GM19099 (cell line): Measurements from ENCODE around the gene EXOC3L4.

Experiments
- POLR2A ChIP-seq: IDR thresholded peaks from 3 replicates; pipeline ENCODE4 v1.6.1; 2011; ENCODE audit warnings: low read depth; ENCODE audit not compliant: insufficient read length; ENCODE audit errors: extremely low read depth

Gene EXOC3L4

DNA sequence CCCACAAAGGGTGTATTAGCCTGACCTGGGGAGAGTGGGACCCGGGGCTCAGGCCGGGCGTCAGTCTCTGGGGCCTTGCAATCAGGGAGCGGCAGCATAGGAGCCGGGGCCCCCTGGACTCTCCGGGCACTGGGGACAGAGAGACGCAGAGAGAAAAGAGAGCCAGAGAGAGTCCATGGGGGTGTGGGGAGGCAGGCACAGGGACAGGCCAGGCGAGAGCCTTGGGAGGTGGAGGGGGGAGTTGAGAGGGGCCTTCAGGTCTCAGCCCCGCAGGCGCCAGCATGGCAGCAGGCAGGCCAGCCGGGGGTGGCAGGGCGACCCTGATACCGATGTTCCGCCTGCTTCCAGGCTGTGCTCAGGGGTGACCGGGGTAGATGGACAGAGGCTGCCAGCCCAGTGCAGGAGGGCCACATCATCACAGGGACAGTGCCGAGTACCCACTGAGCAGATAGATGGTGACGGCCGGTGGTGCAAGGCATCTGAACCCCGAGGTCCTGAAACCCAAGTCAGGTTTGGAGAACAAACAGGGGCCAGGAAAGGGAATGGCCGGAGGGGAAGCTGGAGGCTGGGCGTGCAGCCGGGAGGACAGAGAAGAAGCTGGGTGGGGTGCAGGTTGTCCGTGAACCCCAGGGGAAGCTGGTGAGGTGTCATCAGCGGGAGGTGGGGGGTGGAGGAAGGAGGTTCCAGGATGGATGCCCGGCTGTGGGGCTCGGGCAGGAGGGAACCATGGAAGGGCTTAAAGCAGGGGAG is 2.9 kb downstream of the EXOC3L4 start:
- no peak for TF ChIP-seq POLR2A

DNA sequence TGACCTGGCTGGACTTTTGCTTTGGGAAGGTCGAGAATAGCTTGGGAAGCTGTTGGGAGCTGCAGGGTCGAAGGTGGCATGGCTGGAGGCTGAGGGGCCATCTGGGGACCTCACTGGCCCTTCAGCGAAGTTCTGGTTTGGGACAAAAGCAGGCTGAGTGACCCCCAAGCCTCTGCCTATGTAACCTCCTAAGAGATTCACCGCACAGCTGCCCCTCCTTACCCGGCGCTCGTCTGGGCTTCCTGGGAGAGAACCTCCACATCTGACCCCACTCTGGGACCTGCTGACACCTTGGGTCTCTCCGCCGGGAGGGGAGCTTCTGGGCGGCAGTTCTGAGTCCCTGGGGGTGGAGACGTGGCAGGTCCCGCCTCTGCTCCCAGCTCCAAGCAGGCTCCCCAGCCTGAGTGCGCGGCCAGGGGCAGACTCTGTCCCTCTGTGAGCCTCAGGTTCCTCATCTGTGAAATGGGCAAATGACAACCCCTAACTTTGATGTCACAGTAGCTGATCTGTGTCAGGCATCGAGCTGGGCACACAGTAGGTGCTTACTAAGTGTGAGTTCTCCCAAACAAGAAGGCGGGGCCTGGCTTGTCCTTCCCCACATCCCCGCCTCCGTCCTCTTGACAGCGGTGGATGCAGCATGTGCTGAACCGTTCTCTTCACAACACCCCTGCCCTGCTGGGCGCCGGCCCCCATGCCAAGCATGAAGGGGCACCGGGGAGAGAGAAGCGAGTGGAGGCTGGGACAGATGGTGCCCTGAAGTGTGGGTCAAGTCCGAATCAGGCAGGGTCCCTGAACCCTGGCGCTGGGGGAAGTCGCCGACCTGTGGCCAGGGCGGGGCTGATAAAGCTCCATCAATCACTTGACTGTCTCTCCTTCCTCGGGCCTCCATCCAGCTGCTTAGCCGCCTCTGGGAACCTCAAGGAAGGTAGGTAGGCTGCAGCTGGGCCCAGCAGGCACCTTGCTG is 3.8 kb downstream of the EXOC3L4 start:
- TF ChIP-seq POLR2A: no peak

DNA sequence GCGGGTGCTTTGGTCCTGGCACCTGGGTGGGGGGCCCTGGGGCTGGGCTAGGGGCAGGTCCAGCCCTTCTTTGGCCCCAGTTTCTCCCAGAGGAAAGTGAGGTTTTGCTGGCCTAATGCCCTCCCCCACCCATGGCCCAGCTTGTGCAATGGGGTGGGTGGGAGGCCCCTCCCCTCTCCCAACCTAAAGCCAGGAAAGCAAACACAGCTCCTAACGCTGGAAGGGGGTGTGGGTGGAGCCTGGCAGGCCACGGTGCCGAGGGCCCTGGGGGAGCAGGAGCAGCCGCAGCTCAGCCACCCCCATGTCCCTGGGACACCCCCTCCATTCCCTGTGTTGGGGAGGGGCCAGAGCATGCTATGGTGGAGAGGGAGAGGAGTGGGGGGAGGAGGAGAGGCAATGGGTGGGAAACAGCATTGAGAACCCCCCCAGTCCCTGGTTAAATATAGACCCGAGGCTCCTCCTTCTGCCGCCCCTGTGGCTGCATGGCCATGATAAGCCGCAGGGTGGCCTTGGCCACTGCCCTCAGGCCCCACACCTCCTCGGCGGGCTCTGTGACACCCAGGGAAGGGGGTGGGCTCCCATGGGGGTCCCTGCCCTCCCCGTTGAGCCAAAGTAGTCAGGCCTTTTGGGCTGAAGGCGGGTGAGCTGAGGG is 4.7 kb downstream of the EXOC3L4 start:
- no peak for TF ChIP-seq POLR2A

DNA sequence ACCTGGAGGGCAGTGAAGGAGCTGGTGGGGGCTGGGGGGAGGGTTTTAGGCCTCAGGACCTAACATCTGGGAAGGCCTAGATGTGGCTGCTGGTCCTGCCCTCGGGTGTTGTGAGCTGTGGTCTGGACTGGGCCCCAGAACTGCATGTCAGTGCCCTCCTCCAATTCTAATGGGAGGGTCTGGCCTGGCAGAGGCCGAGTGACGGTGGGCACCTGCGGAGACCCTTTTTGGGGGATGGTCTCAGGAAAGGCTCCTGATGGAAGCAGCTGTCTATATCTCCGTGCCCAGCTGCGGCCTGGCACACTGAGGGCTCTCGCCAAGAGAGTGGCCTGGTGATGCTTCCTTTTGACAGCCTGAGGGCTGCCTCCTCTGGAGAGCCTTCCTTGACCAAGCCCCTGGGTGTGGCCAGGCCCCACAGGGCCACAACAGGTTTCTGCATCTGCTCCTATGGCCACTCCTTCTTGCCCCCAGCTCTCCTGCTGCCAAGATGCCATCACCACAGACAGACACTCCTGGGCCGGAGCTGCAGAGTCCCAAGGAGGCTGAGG is 5.3 kb downstream of the EXOC3L4 start:
- no peak for TF ChIP-seq POLR2A

DNA sequence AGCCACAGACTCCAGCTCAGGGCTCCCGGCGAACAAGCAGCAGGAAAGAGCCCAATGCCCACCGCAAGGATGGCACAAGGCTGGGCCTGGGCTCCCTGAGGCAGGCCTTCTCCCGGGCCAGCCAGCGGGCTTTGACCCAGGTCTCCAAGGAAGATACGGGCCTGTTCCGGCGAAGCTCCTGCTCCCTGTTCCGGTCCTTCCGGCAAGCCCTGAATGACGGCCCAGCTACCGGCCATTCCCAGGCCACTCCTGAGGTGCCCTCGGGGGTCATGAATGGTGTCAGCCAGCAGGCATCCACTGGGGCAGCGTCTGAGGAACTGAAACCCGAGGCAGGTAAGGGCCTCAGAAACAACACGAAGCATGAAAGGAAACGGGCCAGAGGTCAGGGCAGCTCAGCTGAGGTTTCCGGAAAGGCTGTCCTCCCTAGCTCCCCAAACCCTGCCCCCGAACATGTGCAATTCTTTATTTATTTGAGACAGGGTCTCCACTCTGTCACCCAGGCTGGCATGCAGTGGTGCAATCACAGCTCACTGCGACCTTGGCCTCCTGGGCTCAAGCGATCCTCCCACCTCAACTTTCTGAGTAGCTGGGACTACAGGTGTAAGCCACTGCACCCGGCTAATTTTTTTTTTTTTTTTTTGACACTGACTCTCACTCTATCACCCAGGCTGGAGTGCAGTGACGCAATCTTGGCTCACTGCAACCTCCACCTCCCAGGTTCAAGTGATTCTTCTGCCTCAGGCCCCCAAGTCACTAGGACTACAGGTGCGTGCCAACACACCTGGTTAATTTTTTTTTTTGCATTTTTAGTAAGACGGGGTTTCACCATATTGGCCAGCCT is 6.0 kb downstream of the EXOC3L4 start:
- TF ChIP-seq POLR2A: no peak

DNA sequence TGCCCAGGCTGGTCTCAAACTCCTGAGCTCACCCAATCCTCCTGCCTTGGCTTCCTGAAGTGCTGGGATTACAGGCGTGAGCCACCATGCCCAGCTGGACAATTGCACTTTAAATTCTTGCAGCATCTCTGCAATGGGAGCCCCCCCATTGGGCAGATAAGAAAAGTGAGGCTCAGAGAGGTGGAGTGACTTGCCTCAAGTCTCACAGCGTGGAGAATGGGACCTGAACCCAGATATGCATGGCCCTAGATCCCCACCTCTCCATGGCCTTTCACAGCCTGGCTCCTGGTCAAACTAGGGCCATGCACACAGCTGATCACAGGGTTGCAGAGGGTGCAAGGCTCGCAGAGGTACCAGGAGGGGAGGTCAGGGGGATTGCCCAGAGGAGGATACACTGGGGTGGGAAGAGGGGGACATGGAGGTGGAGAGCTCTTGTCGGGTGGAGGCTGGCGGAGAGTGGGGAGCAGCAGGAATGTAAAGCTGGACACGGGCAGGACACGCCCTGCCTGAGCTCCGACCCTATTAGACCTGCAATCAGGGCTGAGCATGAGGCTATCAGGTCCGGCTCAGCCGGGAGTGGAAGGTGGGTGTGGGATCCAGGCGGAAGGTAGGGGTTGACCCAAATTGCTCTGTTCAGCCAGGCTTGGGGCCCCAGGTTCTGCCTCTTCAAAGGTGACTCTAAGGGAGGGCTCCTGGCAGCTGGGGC is 6.9 kb downstream of the EXOC3L4 start:
- TF ChIP-seq POLR2A: no peak

DNA sequence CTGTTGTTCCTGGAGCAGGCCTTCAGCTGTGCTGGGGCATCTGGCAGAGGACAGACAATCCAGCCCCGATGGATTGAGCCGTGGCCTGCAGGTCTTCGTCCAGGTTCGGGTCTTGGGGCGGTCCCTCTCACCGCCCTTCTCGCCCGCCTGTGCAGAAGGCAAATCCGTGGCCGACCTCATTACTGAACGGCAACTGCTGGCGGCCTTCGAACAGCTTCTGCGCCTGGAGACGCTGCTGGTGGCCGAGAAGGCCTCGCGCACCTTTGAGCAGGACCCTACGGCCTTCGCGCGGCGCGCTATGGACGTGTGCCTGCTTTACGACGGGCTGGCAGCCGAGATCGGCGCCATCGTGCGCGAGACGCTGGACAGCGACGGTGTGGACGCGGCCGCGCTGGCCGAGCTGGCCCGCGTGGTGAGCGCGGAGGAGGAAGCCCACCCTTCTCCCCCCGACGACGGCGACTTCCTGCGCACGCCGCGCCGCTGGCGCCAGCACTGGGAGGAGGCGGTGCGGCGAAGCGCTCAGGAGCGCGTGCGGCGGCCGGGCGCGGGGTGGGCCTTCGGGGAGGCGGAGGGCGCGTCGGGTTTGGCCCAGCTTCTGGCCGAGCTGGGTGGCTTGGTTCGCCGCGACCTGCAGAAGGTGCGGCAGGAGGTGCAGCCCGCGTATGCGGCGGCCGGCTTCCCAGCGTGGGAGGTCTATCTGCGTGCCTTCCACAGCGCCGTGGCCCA is 7.6 kb downstream of the EXOC3L4 start:
- no peak for TF ChIP-seq POLR2A

DNA sequence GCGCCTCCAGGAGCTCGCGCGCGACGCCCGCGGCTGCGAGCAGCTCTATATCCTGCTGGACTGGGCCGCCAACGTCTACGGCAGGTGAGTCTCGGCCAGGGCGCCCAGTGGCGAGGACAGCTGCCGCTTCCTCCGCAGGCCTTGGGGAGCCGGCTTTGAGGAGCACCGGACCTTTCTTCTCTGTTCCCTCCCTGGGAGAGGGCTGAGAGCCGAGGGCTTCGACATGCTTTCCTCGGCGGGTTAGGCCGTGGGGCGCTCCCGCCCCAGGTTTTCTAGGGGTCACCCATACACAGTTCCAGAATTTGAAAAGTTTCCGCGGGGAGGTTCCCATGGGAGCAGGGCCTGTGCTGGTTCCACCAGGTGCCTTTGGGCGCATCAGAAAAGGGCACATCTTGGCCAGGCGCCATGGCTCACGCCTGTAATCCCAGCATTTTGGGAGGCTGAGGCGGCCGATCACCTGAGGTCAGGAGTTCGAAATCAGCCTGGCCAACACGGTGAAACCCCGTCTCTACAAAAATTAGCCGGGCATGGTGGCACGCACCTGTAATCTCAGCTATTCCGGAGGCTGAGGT is 8.2 kb downstream of the EXOC3L4 start:
- no peak for TF ChIP-seq POLR2A

DNA sequence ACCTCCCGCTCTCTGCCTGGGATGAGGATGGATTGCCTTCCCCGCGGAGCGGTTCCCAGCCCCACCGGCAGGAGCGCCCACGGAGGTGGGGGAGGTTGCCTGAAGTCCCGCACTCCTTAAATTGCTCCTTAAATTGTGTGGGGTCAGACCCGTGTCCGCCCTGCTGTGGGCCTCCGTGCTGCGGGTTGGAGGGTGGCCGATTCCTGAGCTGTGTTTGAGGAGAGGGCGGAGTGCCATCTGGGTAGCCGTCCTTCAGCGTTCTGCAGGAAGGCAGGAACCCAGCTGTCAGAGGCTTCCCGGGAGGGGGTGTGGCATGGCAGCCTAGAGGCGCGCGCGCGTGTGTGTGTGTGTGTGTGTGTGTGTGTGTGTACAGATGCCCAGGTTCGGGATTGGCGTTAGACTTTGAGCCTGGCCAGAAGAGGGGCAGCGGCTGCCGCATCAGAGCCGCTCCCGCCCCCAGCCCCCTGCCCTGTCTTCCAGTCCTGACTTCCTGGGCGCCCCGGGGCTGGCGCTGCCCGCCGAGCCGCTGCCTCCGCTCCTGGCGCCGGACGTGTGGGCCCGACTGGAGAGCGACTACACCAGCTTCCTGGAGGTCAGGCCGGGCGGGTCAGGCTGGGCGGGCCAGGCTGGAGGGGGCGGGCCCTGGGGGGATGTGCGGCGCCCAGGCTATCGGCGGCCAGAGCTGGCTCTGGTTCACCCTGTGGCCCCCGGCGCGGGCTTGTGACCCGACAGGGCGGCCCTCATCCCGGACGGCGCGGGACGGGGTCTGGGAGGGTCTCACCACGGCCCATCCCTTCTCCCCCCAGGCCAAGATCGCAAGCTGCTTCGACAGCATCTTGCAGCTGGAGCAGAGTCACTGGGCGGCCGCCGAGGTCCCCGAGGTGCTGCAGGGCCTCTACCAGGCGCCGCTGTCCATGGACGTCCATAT is 9.2 kb downstream of the EXOC3L4 start:
- TF ChIP-seq POLR2A: no peak

DNA sequence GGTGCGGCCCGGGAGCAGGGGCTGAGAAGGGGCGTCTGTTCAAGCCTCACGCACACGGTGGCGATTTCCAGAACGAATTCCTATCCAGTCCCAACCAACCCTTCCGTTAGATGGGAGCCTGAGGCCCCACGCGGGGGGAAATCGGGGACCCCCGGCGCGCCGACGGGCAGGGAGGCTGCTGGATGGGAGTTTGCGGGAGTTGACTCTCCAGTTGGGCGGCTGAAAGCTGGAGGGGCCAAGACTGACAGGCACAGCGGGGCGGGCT is 9.8 kb downstream of the EXOC3L4 start:
- TF ChIP-seq POLR2A: no peak

DNA sequence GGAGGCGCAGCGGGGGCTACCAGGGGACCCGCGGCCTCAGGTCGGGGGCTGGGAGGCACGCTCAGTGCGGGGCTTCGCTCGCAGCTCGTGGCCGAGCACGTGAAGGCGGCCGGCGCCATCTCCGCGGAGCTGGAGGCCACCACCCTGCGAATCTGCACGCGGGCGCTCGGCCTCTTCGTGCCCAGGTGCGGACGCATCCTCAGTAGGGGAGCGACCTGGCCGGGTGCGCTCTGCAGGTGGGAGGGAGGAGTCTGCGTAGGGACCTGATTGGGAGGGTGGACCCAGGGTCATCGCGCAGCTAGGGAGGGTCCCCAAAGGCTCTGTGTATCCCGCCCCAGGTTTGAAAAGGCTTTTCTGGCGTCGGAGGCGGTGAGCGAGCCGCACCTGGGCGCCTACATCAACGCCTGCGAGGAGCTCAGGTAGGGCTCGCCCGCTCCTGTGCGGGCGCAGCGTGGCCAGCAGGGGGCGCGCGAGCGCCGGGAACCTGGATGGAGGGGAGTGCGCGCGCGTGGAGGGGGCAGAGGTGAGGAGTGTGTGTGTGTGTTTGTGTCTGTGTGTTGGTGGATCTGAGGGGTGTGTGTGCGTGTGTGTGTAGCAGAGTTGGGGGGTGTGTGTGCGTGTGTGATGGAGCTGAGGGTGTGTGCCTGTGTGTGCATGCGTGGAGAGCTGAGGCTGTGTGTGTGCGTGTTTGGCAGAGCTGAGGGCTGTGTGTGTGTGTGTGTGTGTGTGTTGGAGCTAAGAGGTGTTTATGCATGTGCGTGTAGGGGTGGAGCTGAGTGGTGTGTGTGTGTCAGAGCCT is 10.3 kb downstream of the EXOC3L4 start:
- no peak for TF ChIP-seq POLR2A
